NCI-H510A (cell line): Measurements from ENCODE around the gene STAMBP.
"Not testable (repeated sequence)": the region's sequence is repeated elsewhere in the genome, so short reads cannot be mapped to it uniquely, and the experiment has no call there.

Source experiments
- DNase-seq: peaks from one replicate; lab custom pipeline; 2025; lab: John Stamatoyannopoulos, UW

The STAMBP gene

DNA sequence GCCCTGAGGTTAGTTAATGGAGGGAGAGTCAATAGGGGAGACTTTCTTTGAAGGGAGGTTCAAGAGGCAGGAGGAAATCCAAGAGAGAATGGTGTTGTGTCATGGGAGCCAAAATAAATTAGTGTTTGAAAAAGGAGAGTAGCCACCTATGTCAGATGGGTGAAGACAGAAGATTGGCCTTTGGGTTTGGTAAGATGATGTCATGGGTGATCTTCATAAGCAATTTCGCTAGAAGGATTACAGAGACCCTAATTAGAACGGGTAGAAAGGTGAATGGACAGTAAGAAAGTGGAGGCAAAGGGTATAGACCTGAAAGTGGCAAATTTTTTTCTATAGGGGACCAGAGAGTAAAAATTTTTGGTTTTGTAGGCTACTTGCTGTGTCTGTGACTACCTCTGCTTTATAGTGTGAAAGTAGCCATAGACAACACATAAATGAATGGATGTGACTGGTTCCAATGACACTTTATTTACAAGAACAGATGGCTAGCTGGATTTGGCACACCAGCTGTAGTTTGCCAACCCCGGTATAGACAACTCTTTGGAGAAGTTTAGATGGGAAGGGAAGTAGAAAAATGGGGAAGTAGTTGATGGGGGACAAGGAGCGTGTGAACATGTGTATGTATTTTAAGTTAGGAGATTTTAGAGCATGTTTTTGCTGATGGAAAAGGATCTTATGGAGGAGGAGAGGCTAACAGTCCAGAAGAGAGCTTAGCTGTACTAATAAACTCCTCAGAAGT, 9.3 kb downstream of the STAMBP start:
- no peak for DNase-seq

DNA sequence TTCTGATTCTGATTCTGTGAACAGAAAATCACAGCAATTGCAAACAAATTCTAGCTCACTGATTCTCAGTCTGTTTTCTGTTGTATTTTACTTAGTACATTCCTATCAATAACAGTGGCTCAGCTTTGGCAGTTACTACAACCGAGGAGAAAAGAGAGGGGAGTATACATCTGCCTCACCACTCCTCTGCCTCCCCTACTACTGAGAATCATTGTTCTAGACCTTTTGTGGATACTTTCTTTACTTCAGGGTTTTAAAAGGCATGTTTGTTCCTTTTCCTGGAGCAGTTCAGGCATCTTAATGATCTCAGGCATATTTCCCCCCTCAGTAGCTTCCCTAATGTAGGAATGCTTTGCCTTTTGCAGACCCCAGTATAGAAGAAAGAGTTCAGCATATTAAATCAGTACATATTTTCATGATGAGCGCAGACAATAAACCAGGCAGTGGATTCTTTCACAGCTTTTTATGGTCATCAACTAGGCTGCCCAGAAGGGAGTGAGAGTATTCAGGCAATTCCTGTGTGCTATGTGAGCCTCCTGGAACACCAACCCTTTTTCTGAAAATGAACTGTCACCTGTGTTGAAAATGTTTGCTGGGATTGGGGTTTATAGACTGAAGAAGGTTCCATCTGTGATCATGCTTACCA, 10.3 kb downstream of the STAMBP start:
- no peak for DNase-seq

DNA sequence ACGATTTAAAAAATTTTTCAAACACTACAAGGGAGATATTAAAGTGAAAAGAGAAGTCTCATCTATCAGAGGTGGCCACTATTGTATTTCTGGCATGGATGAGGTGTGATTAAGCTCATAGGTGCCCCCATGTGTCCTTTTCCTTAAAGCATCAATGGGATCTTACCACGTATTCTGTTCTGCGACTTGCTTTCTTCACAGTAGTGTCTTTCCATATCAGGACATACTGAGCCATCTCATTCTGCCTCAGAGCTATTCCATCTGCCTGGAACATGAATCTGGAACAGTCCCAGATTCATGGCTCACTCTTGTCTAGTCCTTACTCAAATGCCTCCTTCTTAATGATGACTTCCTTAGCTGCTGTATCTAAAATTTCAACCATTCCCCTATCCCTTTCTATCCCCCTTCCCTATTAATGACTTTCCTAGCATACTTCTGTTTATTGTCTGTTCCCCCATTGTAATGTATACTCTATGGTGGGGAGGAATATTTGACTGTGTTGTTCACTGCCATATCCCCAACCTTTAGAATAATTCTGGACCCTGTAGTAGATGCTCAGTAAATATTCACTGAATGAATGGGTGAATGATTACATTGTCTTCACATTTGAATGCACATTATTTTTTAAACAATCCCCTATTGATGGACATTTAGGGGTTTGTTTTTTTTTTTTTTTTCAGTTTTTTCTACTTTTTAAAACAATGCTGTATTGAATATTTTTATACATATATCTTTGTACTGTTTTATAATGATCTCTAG, 11.1 kb downstream of the STAMBP start:
- DNase-seq = no peak

DNA sequence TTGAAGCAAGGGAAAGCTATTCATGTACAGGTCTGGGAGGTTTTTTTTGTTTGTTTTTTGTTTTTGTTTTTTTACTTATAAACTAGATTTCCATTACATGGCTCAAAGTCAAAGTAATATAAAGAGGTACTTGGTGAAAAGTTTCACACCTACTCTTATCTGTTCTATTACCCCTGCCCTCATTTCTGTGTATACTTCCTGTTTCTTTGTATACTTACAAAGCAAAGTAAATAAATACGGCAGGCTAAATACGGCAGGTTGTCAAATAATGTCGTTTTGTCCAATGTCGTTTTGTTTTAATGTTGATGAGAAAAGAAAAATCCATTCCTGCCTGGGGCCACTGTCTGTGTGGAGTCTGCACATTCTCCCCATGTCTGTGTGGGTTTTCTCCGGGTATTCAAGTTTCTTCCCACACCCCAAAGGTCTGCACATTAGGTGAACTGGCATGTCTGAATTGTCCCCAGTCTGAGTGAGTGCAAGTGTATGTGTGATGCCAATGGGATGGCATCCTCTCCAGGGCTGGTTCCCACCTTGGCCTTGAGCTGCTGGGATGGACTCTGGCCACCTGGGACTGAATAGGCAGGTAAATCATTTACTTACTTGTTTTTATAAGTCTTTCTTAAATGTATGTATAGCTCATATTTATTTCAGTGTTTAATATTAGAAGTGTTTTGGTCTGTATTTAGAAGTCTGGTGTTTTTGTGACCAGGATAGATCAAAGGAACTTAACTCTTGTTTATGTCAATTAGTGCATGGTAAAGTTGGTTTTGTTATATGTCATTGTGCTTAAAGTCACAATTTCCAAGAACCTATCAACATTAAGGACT, 13.4 kb downstream of the STAMBP start:
- no peak for DNase-seq

DNA sequence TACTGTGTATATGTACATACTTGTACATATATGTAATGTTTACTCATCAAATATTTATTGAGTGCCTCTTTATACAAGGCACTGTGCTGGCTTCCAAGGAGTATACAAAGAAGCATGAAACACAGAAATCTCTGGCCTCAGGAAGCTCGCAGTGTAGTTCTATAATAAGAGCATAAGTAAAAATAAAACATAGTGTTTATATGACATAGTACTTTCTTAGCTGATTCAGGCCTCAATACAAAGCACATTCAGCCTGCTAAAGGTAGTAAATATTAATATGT, 13.9 kb downstream of the STAMBP start:
- no peak for DNase-seq

DNA sequence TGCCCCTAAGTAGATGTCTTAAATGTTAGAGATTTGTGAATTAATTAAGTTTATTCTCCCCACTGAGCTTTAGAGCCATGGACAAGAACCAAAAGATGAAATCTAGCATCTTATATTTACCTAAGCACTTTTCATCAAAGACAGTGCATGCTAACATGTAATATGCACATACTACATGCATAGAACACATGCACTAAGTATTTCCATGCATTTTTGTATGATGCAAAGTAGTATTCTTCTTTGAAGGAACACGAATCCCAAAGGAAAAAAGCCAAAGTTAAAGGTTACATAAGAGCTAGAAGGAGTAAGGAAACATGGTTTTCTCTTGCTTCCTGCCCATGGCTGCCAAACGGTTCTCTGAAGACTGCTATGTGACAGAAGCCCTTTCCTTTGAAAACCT, 15.3 kb downstream of the STAMBP start:
- no peak for DNase-seq

DNA sequence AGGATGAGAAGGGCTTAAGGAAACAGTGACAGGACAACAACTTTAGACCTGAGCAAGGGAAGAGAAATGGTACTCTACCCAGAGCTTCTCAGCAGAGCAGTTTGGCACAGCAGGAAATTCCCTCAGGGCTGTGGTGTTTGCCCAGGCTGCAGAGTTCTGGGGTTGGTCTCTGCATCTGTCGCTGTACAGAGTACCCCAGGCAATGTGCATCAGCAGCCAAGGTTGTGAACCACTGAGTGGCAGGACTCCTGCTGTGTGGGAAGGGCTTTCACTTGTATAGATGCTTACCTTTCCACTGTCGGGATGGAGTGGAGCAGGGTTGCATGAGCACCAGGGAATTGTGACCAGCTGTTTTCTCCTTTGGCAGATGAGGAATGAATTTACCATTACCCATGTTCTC, 21.2 kb downstream of the STAMBP start:
- DNase-seq = no peak

DNA sequence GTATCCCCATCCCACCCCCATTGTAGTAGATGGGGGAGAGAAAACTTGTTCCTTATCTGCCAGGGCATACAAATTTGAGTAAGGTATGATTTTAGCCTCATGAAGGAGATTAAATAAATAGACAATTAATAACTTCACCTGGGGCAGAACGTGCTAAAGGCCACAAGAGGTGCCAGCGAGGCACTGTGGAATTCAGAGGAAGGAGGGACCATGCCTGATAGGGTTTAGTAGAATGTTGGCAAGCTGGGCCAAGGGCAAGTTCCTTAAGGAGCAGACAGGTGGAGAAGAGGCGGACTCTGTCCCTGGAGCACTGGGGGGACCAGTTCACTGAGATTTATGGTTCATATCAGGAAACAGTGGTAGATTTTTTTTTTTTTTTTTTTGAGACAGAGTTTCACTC, 22.5 kb downstream of the STAMBP start:
- no peak for DNase-seq

DNA sequence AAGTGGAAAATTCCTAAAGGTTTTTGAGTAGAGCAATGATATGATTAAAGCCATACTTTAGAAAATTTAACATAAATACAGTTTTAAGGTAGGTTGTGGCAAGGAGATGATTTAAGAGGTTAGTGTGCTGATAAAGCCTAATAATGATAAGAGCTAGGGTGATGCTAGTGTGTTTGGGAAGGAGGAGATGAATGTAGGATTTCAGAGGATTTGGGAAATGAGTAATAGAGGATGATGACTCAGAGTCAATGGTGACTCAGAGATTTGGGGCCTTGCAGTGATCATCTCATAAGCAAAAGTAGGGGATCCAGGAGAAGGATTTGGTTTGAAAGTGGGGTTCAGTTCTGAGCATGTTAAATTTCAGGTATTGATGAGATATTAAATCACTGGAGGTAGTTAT, 23.3 kb downstream of the STAMBP start:
- no peak for DNase-seq

DNA sequence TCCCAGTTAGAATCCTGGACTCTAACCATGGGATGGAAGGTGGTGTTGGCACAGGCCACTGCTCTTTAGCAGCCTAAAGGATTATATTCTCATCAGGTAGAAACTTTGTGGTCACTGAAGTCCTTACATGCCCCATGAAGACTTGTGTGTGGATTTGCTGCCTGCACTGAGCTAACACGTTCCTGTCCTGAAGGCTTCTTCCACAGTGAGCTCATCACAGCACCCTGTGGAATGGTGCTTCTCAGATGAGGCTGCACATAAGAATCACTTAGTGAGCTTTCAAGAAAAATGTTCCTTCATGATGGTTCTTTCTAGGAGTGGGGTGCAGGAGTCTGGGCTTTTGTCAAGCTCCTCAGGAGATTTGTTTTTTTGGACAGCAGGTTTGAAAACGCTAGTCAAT, 26.8 kb downstream of the STAMBP start:
- no peak for DNase-seq

DNA sequence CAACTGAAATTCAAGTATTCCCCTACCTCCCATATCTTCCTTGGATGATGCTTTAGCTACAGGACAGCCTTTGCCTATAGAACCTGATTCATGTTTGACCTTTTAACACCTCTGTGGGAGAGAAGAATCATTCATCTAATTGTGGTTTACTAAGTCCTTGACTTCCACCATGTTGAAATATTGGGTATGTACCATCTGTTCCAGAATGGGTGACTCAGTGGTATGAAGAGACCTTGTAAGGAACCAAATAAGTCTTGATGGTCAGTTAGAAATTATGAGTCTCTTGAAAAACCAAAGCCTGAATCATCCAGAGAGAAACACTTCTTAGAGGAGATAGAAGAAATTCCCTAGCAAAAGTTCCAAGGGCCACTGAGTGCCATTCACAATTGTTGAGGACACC, 27.5 kb downstream of the STAMBP start:
- no peak for DNase-seq

DNA sequence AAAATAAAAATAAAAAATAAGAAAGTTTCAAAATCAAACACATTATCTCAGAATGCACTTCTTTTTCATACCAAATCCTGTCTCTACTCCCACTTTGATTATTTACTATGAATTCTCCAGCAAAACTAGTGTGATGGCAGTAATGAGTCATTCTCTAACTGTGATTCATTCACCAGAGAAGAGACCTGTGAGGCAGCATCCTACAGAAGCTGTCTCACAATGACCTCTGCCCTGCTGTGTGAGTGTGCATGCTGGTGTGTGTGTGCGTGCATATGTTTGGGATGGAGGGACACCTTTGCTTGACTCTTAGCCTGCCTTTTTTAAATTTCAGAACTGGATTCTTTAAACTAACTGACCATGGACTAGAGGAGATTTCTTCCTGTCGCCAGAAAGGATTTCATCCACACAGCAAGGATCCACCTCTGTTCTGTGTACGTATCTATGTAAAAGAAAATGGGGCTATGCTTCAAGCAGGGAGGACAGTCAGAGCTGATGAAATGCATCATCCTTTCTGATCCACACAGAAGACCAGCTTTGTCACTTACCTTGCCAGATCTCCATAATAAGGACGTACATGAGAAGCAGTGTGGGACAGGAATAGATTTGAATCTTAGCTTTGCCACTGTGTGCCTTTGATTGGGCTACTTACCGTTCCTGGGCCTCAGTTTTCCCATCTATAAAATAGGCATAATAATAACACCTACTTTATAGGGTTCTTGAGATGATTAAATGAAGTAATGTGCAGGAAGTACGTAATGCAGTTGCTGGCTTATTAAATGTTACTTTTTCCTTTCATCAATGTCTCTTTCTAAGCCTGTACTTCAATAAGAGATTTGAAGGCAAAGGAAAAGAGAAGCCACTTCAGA, 31.2 kb downstream of the STAMBP start:
- DNase-seq = no peak

DNA sequence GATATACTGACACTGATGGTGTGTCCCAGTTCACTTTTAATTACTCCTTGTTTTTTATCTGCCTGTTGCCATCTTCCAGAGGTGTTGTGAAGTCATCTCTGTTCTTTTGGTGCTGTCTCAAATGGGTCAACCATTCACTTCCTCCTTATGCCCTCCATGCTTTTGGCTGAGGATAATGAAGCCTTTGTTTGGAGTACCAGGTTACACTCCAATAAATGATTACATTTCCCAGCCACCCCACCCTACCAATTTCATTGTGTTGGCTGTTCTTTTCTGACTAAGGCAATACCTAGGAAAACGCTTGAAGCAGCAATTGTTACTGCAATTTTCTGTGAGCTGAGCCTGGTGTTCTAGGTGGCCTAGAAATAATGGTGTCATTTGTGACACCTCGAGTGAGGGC, 34.2 kb downstream of the STAMBP start:
- DNase-seq = no peak

DNA sequence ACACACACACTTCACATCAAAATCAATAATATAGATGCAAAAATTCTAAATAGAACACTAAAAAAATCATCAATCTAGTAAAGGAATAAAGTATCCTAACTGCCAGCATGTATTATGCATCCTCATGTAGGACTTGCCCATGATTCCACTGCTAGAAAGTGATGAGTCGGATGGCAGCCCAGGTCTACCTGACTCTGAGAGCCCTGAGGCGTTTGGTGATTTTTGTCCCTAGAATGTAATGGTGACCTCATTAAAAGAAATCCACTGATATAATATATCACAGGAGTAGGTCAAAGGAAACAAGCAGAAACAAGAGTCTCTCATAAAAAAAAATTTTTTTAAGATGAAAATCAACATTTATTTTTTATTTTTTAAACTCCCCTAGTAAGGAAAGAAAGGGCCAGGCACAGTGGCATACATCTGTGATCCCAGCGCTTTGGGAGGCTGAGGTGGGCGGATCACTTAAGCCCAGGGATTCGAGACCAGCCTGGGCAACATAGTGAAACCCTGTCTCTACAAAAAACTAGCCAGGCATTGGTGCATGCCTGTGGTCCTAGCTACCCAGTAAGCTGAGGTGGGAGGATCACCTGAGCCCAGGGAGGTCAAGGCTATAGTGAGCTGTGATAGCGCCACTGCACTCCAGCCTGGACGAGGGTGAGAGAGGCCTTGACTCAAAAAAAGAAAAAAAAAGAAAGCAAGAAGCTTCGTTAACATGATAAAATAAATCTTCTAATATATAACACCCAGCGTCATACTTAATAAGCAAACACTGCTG, 39.6 kb downstream of the STAMBP start:
- no peak for DNase-seq

DNA sequence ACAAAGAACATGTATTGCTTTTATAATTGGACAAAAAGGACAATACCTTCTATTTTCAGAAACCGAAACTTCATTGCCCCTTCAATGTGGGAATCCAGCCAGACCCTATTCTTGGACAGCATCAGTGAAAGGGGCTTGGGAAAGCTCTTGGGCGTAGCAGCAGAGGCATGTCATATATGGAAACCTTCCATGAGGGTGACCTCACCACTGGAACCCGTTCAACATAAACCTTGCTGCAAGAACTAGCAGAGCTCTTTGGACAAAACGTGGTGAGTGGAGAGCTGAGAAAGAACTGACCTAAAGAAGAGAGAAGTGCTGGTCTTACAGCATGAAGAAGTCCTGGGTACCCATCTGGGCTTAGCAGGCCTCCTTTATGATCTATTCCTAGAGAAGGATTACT, 41.3 kb downstream of the STAMBP start:
- no peak for DNase-seq

DNA sequence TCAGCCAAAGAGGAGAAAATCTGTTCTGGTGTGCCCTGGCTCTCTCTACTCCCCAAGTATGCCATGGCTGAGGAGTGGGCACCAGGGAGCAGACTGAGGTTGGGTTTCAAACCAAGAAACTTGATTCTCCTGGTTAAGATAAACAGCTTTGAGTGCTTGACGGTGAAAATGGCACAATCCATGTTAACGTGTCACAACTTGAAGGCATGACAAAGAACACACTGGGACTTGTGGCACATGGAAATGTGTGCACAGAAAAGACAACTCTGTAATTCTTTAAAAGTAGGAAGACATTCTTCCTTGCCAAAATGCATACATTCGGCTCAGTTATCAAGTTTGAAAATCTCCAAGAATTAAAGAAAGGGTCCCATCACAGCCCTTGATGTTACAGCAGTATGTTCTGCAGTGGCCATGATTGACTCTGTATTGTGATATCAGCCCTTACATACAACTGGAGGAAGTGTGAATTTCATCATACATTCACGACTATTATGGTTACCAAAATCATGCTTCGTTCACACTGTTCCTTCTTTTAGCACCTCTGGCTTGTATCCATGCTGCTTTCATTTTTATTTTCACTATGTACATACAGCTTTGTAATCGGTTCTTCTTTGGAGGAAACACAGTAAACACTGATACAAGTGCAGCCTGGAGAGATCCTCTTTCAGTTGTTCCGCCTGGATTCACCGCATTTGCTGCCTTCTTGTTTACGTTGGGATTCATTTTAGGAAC, 48.5 kb downstream of the STAMBP start:
- DNase-seq = no peak

DNA sequence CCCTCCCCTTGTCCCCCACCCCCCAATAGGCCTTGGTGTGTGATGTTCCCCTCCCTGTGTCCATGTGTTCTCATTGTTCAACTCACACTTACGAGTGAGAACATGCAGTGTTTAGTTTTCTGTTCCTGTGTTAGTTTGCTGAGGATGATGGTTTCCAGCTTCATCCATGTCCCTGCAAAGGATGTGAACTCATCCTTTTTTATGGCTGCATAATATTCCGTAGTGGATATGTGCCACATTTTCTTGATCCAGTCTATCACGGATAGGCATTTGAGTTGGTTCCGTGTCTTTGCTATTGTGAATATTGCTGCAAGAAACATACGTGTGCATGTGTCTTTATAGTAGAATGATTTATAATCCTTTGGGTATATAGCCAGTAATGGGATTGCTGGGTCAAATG, 49.2 kb downstream of the STAMBP start:
- not testable (repeated sequence) for DNase-seq

DNA sequence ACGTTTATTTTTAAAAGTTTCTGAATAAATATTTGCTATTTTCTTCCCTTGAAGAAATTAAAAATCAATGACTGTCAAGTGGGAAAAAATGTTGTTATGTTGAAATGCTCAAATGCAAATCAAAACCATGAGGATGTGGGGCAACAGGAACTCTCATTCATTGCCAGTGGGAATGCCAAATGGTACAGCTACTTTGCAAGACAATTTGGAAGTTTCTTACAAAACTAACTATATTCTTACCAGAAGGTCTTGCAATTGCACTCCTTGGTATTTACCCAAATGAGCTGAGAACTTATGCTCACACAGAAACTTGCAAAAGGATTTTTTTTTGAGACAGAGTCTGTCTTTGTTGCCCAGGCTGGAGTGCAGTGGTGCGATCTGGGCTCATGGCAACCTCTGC, 56.6 kb downstream of the STAMBP start:
- DNase-seq = no peak

DNA sequence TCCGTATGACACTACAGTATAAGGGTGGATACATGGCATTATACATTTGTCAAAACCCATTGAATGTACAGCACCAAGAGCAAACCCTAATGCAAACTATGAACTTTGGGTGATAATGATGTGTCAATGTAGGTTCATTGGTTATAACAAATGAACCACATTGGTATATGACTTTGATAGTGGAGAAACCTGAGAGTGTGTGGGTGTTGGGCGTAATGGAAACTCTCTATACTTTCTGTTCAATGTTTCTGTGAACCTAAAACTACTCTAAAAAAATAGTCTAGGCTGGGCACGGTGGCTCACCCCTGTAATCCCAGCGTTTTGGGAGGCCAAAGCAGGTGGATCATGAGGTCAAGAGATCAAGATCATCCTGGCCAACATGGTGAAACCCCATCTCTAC, 57.6 kb downstream of the STAMBP start:
- no peak for DNase-seq
